ENCODE results near the gene ITSN2.

ITSN2 gene

DNA sequence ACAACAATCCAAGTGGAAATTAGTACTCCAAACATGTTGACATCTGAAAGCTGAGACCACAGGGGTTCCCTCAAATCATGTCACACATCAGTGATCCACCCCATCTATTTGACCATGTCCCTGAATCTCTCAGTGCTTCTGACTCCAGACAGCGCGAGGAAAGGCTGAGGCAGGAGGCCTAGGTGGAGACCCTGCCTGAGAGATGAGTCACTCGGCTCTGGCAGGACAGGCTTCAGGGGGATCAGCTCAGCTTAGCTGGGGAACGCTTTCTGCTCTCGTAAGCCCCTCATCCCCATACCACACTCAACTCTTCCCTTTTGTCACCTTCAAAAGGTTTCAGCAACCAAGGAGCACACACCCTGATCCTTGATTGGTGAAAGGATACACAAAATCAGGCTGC is 191.3 kb downstream of the ITSN2 start:
- no peak for DNase-seq

DNA sequence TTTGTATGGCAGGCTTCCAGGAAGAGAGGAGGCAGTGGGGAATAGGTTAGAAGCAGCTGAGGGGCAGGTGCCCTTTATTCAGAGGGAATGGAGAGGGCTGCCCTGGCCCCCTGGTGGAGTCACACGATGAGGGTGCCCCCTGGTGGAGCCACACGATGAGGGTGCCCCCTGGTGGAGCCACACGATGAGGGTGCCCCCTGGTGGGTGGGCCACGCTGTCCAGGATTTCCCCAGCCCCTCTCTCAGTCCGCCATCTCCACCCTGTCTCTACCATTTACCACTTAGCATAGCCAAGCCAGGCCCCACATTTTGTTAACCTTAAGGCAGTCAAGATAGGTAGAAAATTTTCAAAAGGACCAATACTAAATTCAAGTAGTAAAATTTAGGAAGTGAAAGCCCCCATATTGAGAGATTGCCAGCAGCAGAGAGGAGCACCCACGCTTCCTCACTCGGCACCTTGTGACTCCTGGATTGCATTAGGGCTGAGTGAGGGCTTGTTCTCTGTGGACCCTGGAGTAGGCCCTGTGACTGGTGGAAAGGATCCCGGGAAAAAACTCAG is 195.8 kb downstream of the ITSN2 start:
- DNase-seq, result no peak

DNA sequence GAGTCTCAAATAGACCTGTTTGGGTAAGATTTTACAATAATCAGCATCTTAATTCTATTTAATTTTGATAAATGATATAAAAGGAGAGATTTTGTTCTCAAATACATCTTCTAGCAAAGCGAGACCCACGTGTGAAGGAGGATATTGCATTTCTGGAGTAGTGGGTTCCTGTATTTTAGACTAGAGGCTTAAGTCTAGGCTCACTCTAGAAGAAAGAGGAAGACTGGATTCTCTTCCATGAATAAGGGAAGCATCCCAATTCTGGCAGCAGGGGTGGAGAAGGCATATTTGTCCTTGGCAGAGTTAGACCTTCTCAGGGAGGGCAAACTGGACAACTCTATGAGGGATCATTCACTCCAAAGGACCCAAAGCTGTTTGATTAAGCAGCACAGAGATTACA is 196.7 kb downstream of the ITSN2 start:
- DNase-seq, result no peak

DNA sequence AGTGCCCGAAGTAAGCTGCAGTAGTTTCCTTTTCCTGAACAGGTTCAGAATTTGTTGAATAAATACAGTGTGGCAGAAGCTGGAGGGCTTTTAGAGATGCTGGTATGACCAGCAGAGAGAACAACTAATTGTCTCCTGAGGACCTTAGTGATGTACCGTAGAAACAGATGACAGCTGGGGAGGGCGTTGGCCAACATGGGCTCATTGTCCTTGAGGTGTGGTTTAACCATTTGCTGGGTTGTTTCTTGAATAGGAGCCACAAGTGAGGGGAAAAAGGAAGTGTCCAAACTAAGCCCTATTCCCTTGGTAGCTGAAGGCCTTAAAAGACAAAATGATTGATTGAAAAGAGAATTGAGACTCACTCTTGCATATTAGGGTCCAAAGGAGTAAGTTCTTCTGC is 197.2 kb downstream of the ITSN2 start:
- DNase-seq, result no peak

DNA sequence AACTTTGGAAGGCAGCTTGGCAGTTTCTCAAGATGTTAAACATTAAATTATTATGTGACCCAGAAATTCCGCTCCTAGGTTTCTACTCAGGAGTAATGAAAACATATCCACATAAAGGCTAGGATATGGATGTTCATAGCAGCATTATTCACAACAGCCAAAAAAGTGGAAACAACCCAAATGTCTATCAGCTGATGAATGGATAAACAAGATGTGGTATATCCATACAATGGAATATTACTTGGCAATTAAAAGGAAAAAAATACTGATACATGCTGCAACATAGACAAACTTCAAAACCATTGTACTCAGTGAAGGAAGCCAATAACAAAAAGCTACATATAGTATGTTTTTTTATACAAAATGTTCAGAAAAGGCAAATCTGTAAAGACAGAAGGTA is 197.8 kb downstream of the ITSN2 start:
- DNase-seq, result no peak

DNA sequence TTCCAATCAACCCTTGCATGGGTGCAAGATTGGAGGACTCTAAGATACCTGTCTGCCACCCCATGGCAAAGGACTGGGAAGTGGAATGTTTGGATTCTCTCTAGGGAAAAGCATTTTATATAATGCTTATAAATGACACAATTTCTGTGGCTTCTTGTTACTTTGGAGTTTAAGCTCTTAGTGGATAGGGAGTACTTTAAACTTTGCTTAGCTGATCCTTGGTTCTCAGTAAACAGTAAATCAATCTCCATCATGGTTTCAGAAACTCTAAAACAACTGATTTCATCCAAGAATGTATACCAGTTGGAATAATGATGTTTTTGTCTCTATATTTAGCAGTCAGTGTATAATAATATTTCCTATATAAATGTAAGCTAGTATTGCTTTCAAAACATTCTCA is 199.6 kb downstream of the ITSN2 start:
- DNase-seq, result no peak

DNA sequence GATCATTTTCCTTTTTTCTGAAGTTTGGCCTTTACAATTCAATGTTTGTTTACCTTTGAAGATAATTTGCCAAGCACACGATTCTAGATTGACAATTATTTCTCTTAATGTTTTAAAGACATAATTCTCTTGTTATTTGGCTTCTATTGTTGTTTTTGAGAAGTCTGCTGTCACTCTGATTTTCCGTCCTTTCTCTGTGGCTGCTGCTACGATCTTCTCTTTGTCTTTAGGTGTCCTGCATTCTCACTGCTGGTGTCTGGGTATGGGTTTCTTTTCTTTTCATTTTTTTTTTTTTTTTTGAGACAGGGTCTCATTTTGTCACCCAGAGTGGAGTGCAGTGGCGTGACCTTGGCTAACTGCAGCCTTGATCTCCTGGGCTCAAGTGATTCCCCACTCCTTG is 200.6 kb downstream of the ITSN2 start:
- DNase-seq, result no peak

DNA sequence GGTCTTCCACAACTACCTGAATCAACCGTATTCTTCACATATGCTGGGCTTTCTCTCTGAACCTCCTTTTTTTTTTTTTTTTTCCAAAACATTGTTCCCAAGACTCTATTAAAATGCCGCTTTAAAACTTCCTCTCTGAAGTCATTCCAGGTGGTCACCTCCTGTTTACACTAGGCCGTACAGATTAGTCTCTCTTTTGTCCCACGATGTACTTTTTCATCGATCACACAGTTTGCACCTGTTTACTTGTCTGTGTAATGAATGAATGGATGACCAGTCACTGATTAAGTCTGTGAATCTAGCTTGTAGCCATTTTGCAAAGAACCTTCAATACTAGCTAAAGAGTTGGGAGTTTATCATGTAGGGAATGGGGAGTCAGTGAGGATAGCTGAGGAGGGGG is 202.2 kb downstream of the ITSN2 start:
- DNase-seq, result no peak

DNA sequence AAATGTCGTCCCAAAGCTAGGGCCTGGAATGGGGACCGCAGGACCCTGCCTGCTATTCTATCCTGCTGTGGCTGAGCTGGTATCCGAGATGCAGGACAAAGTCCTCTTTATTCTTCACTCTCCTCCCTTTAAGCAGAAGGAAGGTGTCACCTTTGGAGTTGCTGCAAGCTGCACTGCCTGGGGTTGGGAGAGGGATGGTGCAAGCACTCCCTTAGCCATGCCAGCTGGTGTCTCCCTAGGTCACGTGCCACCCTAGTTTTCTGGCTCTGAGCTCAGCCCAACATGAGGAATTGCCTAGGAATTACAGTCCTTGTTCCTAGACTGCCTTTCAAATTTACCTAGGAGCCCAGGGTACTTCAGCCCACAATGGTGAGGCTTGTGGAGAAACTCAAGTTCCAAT is 206.9 kb downstream of the ITSN2 start:
- no peak for DNase-seq

All from NCI-H2029 (cell line).